Measurements from ENCODE around the gene VPS51. TPM values are rescaled to one million over a fixed set of nuclear protein-coding genes. Genes with fewer than 3 reads are reported as not detected.

Gene VPS51
- total and polyA plus RNA-seq, 9 of the 15 experiments (the other 6 are each of a cell fraction or from before 2014, with no cell fraction given): 1.8 to 143 (median 46.8) TPM

- TF ChIP-seq PRDM10 (IDR thresholded peaks at IDR 0.05; ENCODE audit: partially characterized antibody): peak; percentile 100
- TF ChIP-seq ZNF232 (CRISPR knock-in tag; IDR thresholded peaks at IDR 0.05): 0 out of 2 replicates have a peak, but pooled peaks have one; percentile 34
- TF ChIP-seq TAF7 (tag; IDR thresholded peaks at IDR 0.05): 0 out of 2 replicates have a peak, but pooled peaks have one; percentile 55
- TF ChIP-seq ZNF431 (CRISPR knock-in tag; IDR thresholded peaks at IDR 0.05): no peak
- peak; percentile 87 for TF ChIP-seq RBBP5 (IDR thresholded peaks at IDR 0.05; ENCODE audit: borderline replicate concordance, insufficient read depth, low read length, poor library complexity, severe bottlenecking)
- TF ChIP-seq ARID4B (CRISPR knock-in tag; IDR thresholded peaks at IDR 0.05): peak; percentile 97
- no peak for TF ChIP-seq PHB (CRISPR knock-in tag; IDR thresholded peaks at IDR 0.05)
- peak; percentile 78; the same call in 1 of the 2 replicates for TF ChIP-seq KLF1 (tag; IDR thresholded peaks at IDR 0.05)
- TF ChIP-seq ZBTB11 (CRISPR knock-in tag; IDR thresholded peaks at IDR 0.05): peak in 1 of 3 experiments; percentile 78; a peak in 2 of 6 replicates
- TF ChIP-seq C11orf30 (IDR thresholded peaks at IDR 0.05; ENCODE audit: low read depth): peak; percentile 81
- no peak for TF ChIP-seq HMGXB4 (CRISPR knock-in tag; IDR thresholded peaks at IDR 0.05)
These were observed 38.4 kb downstream of the VPS51 start, which contains the start of gene SYVN1 (continued) for GRCh38 chr11:65134240-65134951.

Data from K562 (cell line).